Mucosa of stomach (tissue), 1 donor: ENCODE results near the gene PLD4.
"Not testable (repeated sequence)": the region's sequence is repeated elsewhere in the genome, so short reads cannot be mapped to it uniquely, and the experiment has no call there.

Experiments
- H3K27me3 ChIP-seq: one replicate; pipeline ENCODE4 v1.7.0; 2013; ENCODE audit warnings: mild to moderate bottlenecking, low read length; ENCODE audit not compliant: control insufficient read depth, insufficient read depth
- H3K36me3 ChIP-seq: one replicate; pipeline ENCODE4 v1.7.0; 2013; ENCODE audit warnings: low read length; ENCODE audit not compliant: control insufficient read depth, insufficient read depth
- H3K4me1 ChIP-seq: one replicate; pipeline ENCODE4 v1.7.0; 2013; ENCODE audit warnings: mild to moderate bottlenecking, low read length; ENCODE audit not compliant: control insufficient read depth, insufficient read depth
- H3K4me3 ChIP-seq: one replicate; pipeline ENCODE4 v1.7.0; 2013; ENCODE audit warnings: low read length
- H3K9ac ChIP-seq: one replicate; pipeline ENCODE4 v1.7.0; 2013; ENCODE audit warnings: mild to moderate bottlenecking, low read length, moderate library complexity
- H3K9me3 ChIP-seq: one replicate; pipeline ENCODE4 v1.7.0; 2013; ENCODE audit warnings: mild to moderate bottlenecking, low read length, moderate library complexity; ENCODE audit not compliant: control insufficient read depth
- donor health status: Pancreatic carcinoma.

PLD4 gene

GRCh38 chr14:104881369-104881979, 43.2 kb upstream of the PLD4 start:
- H3K4me1 ChIP-seq, result peaks cover 6% of the 10 kb centered on the region
- no peak overlapping the region for H3K4me3 ChIP-seq
- no peaks in the 10 kb centered on the region for H3K9me3 ChIP-seq
- no peaks in the 10 kb centered on the region for H3K27me3 ChIP-seq
- H3K36me3 ChIP-seq, result peaks cover 4% of the 10 kb centered on the region
- no peak overlapping the region for H3K9ac ChIP-seq

- Histone ChIP-seq H3K9ac (no peak overlapping the region), H3K4me1 (peaks cover 6% of the 10 kb centered on the region), H3K4me3 (no peak overlapping the region), H3K9me3 (no peaks in the 10 kb centered on the region), H3K36me3 (peaks cover 4% of the 10 kb centered on the region), H3K27me3 (no peaks in the 10 kb centered on the region)
Measured at GRCh38 chr14:104882325-104882973, 42.2 kb upstream of the PLD4 start.

DNA sequence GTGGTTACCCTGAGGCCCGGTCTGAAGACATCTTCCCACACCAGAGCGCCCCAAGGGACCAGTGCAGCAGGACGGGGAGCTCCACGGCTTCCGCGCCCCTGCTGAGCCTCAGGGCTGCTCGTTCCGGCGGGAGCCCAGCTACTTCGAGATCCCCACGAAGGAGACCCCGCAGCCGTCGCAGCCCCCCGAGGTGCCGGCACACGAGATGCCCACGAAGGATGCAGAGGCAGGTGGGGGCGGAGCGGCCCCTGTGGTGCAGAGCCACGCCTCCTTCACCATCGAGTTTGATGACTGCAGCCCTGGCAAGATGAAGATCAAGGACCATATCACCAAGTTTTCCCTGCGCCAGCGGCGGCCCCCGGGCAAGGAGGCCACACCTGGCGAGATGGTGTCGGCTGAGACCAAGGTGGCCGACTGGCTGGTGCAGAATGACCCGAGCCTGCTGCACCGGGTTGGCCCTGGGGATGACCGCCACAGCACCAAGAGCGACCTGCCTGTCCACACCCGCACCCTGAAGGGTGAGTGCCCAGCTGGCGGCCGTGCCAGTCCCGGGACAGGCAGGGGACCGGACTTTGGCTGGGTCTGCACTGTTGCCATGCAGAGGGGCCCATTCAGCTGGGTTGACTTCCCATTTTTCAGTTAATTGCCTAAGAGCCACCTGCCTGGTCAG, 41.6 kb upstream of the PLD4 start:
- no peak overlapping the region for H3K9ac ChIP-seq
- H3K4me3 ChIP-seq, result no peak overlapping the region
- H3K27me3 ChIP-seq, result no peaks in the 10 kb centered on the region
- no peaks in the 10 kb centered on the region for H3K9me3 ChIP-seq
- peaks cover 6% of the 10 kb centered on the region for H3K4me1 ChIP-seq
- peaks cover under 1% of the 10 kb centered on the region for H3K36me3 ChIP-seq

GRCh38 chr14:104883681-104884361, 40.9 kb upstream of the PLD4 start:
- Histone ChIP-seq H3K4me3 (no peak overlapping the region), H3K27me3 (no peaks in the 10 kb centered on the region), H3K9ac (no peak overlapping the region), H3K9me3 (no peaks in the 10 kb centered on the region), H3K36me3 (no peaks in the 10 kb centered on the region), H3K4me1 (peaks cover 6% of the 10 kb centered on the region)

GRCh38 chr14:104884381-104884780, 40.3 kb upstream of the PLD4 start:
- H3K9me3 ChIP-seq, H3K27me3 ChIP-seq, H3K4me1 ChIP-seq, H3K36me3 ChIP-seq, H3K9ac ChIP-seq, H3K4me3 ChIP-seq: not testable (repeated sequence)

GRCh38 chr14:104885031-104885972, 39.4 kb upstream of the PLD4 start:
- peaks cover 6% of the 10 kb centered on the region for H3K4me1 ChIP-seq
- H3K4me3 ChIP-seq, result no peak overlapping the region
- H3K9me3 ChIP-seq, result no peaks in the 10 kb centered on the region
- no peak overlapping the region for H3K9ac ChIP-seq
- no peaks in the 10 kb centered on the region for H3K27me3 ChIP-seq
- no peaks in the 10 kb centered on the region for H3K36me3 ChIP-seq

DNA sequence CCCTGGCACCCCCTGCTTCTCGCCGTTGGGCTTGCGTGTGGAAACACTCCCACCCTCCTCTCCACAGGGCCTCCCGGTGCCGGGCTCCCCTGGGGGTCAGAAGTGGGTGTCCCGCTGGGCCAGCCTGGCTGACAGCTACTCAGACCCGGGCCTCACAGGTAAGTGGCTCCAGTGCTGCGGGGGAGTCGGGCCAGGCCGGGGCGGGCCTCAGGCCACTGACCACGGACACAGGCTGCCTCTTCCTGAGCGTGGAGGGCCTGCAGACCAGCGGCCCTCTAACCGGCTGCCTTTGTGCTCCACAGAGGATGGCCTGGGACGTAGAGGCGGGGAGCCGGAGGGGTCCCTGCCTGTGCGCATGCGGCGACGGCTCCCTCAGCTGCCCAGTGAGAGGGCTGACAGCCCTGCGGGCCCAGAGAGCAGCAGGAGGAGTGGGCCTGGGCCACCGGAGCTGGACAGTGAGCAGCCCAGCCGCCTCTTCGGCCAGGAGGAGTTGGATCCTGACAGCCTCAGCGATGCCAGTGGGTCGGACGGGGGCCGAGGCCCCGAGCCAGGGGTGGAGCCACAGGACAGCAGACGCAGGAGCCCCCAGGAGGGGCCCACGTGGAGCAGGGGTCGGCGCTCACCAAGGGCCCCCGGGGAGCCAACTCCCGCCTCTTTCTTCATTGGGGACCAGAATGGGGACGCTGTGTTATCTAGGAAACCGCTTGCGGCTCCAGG, 38.5 kb upstream of the PLD4 start:
- no peaks in the 10 kb centered on the region for H3K36me3 ChIP-seq
- no peaks in the 10 kb centered on the region for H3K9me3 ChIP-seq
- no peak overlapping the region for H3K9ac ChIP-seq
- H3K4me3 ChIP-seq, result no peak overlapping the region
- peaks cover 6% of the 10 kb centered on the region for H3K4me1 ChIP-seq
- H3K27me3 ChIP-seq, result no peaks in the 10 kb centered on the region

GRCh38 chr14:104886690-104887622, 37.7 kb upstream of the PLD4 start:
- Histone ChIP-seq H3K4me3 (no peak overlapping the region), H3K9ac (no peak overlapping the region), H3K36me3 (no peaks in the 10 kb centered on the region), H3K4me1 (peaks cover 6% of the 10 kb centered on the region), H3K9me3 (no peaks in the 10 kb centered on the region), H3K27me3 (no peaks in the 10 kb centered on the region)

DNA sequence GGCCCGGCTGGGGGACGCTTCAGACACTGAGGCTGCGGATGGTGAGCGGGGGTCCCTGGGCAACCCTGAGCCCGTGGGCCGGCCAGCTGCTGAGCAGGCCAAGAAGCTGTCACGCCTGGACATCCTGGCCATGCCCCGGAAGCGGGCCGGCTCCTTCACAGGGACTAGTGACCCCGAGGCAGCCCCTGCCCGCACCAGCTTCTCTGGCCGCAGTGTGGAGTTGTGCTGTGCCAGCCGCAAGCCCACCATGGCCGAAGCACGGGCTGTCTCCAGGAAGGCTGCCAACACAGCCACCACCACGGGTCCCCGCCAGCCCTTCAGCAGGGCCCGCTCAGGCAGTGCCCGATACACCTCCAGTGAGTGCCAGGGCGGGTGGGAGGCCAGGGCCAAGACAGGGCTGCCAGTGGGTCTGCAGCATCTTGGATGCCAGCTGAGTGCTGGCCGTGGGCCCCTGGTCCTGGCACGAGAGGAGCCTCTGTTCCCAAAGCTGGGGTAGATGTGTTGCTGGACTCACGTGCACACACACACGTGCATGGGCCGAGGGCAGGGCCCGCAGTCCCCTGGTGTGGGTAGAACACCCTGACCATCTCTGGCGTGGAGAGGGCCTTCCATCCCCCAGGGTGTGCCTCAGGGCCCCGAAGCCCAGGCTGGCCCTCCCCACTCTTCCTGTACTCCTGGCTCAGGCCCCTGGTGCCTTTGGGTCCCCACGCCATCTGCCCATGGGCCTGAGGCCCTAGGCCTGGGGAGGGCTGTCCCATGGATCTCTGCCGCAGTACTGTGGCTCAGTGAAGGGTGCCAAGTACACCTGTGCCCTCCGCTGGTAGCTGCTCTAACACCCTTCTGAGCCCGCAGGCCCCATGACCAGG, 36.8 kb upstream of the PLD4 start:
- Histone ChIP-seq H3K27me3 (no peaks in the 10 kb centered on the region), H3K4me3 (no peak overlapping the region), H3K36me3 (no peaks in the 10 kb centered on the region), H3K4me1 (peaks cover under 1% of the 10 kb centered on the region), H3K9me3 (no peaks in the 10 kb centered on the region), H3K9ac (no peak overlapping the region)
